Esophagus muscularis mucosa (tissue), 4 donors: ENCODE measurements around the gene OTC. TPM values are rescaled to one million over a fixed set of nuclear protein-coding genes. Genes with fewer than 3 reads are reported as not detected.

Experiments
- DNase-seq: peaks from one replicate; pipeline ENCODE4 v3.0.0-alpha.2; 2017; ENCODE audit errors: extremely low spot score
- H3K27ac ChIP-seq, 4 donors: fragments of 200-600 bp; sonication (generic); replicated peaks in 1 of 4; 1 replicate in 3 of 4; 2 replicates in 1 of 4; pipeline ENCODE4 v1.5.1; 2016 to 2019; ENCODE audit warnings: mild to moderate bottlenecking in 1 of 4
- H3K27me3 ChIP-seq, 4 donors: fragments of 200-600 bp; sonication (generic); one replicate each; pipeline versions ENCODE4 v1.5.1 to v1.6.0; 2016 to 2019
- H3K36me3 ChIP-seq, 4 donors: fragments of 200-600 bp; sonication (generic); one replicate each; pipeline ENCODE4 v1.5.1; 2016 to 2019
- H3K4me1 ChIP-seq, 4 donors: fragments of 200-600 bp; sonication (generic); one replicate each; pipeline ENCODE4 v1.5.1; 2016 to 2019
- H3K4me3 ChIP-seq, 4 donors: fragments of 200-600 bp; sonication (generic); 1 replicate in 2 of 4; 2 replicates in 2 of 4; pipeline ENCODE4 v1.5.1; 2016 to 2019; ENCODE audit warnings: mild to moderate bottlenecking in 4 of 4, moderate library complexity in 1 of 4
- H3K9me3 ChIP-seq, 4 donors: fragments of 200-600 bp; sonication (generic); 1 replicate in 3 of 4; 2 replicates in 1 of 4; pipeline ENCODE4 v1.5.1; 2016 to 2019
- CTCF ChIP-seq, 3 experiments: fragments of 200-600 bp in 2 of 3; fragments of 450-650 bp in 1 of 3; sonication (generic) in 2 of 3; IDR thresholded peaks; one replicate each; pipeline ENCODE4 v1.5.1; 2017 to 2019; ENCODE audit warnings: antibody characterized with exemption in 3 of 3, mild to moderate bottlenecking in 2 of 3, moderate library complexity in 1 of 3
- EP300 ChIP-seq: sonication (generic); formaldehyde crosslinking; IDR thresholded peaks from one replicate; pipeline ENCODE4 v1.6.1; 2017; ENCODE audit warnings: antibody characterized with exemption
- POLR2A ChIP-seq: fragments of 450-650 bp; IDR thresholded peaks from one replicate; pipeline ENCODE4 v1.6.1; 2017; ENCODE audit warnings: antibody characterized with exemption, moderate library complexity, mild to moderate bottlenecking, low read depth
- POLR2AphosphoS5 ChIP-seq, 2 donors: sonication (generic); formaldehyde crosslinking; IDR thresholded peaks; one replicate each; pipeline ENCODE4 v1.6.1; 2017; ENCODE audit warnings: antibody characterized with exemption in 2 of 2
- WGBS: methylation state at CpG from one replicate; pipeline ENCODE4 v1.1.5; 2018; 5-methylcytosine and 5-hydroxymethylcytosine counted together
- intact Hi-C: fragments of 100-400 bp; cut with DNase I; formaldehyde crosslinking; loops from one replicate; pipeline ENCODE4 v1.15.1; 2023
- total RNA-seq, 4 donors: library from RNA; depleted of rRNA; stranded (reverse); fragments of >200 nt; gene quantifications; one replicate each; pipeline versions ENCODE4 v1.1.0 to v1.2.1, GENCODE V29; 2016

OTC gene
- under 1 TPM in 3 of 4 donors, not detected in 1; 0.23 to 0.42 (median 0.33) TPM for total RNA-seq

GRCh38 chrX:38352362-38352761 is at the start of gene OTC:
Gene OTC (plus strand): TSS chrX:38352604. CDS start chrX:38352697, 93 bp downstream.
- DNase-seq, result no peak
- H3K36me3 ChIP-seq, result no peaks in the 10 kb centered on the region
- no peak within 1 kb of the TSS for H3K4me3 ChIP-seq
- no peak within 1 kb of the TSS for H3K27ac ChIP-seq
- no peaks in the 10 kb centered on the region for H3K4me1 ChIP-seq
- TF ChIP-seq POLR2AphosphoS5 (IDR thresholded peaks at IDR 0.05), result no peak
- no peak for TF ChIP-seq POLR2A
- TF ChIP-seq EP300, result no peak
- no peak for TF ChIP-seq CTCF (IDR thresholded peaks at IDR 0.05)
- no peaks in the 10 kb centered on the region for H3K9me3 ChIP-seq
- intact Hi-C loops, result no loop called here
- H3K27me3 ChIP-seq, result peaks cover 0 to 2% (median 0%) of the 10 kb centered on the region in 4 donors
- WGBS, result 66% methylated on average over 4 of the region's 4 CpGs

- no peak overlapping the region for H3K4me3 ChIP-seq
- no peaks in the 10 kb centered on the region for H3K9me3 ChIP-seq
- TF ChIP-seq EP300 (no peak), CTCF (IDR thresholded peaks at IDR 0.05) (peak in 1 of 3 experiments; percentile 20)
- H3K36me3 ChIP-seq, result peaks cover 0 to 20% (median 5%) of the 10 kb centered on the region in 4 donors
- intact Hi-C loops, result no loop called here
- H3K27me3 ChIP-seq, result no peaks in the 10 kb centered on the region
- no peak overlapping the region for H3K27ac ChIP-seq
- H3K4me1 ChIP-seq, result no peaks in the 10 kb centered on the region
- 39% methylated on average over 4 of the region's 4 CpGs for WGBS
- DNase-seq, result no peak
Measured at GRCh38 chrX:38304010-38304409, 48.4 kb upstream of the OTC start.

GRCh38 chrX:38305971-38306370 is 46.4 kb upstream of the OTC start:
- Histone ChIP-seq H3K4me1 (no peaks in the 10 kb centered on the region), H3K9me3 (no peaks in the 10 kb centered on the region), H3K27me3 (no peaks in the 10 kb centered on the region), H3K27ac (peak overlapping the region in 2 of 4 donors; percentile 11 to 55), H3K4me3 (no peak overlapping the region), H3K36me3 (peaks cover 0 to 15% (median 5%) of the 10 kb centered on the region in 4 donors)
- DNase-seq, result no peak
- TF ChIP-seq POLR2AphosphoS5 (IDR thresholded peaks at IDR 0.05) (peak; percentile 24 to 74), EP300 (no peak), CTCF (IDR thresholded peaks at IDR 0.05) (no peak), POLR2A (no peak)
- intact Hi-C loops, result no loop called here
- 76% methylated on average over 3 of the region's 3 CpGs for WGBS

GRCh38 chrX:38311743-38312142 is 40.7 kb upstream of the OTC start:
- no peaks in the 10 kb centered on the region for H3K9me3 ChIP-seq
- no peak for DNase-seq
- intact Hi-C loops, result no loop called here
- H3K36me3 ChIP-seq, result peaks cover 0 to 9% (median 0%) of the 10 kb centered on the region in 4 donors
- 71% methylated on average over 2 of the region's 2 CpGs for WGBS
- TF ChIP-seq POLR2A, result no peak
- TF ChIP-seq POLR2AphosphoS5 (IDR thresholded peaks at IDR 0.05), result no peak
- no peak for TF ChIP-seq EP300
- TF ChIP-seq CTCF (IDR thresholded peaks at IDR 0.05), result no peak
- H3K4me1 ChIP-seq, result no peaks in the 10 kb centered on the region
- no peaks in the 10 kb centered on the region for H3K27me3 ChIP-seq
- no peak overlapping the region for H3K4me3 ChIP-seq
- no peak overlapping the region for H3K27ac ChIP-seq

GRCh38 chrX:38312436-38312835 is 40.0 kb upstream of the OTC start:
- intact Hi-C loops, result no loop called here
- no peak for DNase-seq
- peaks cover 0 to 9% (median under 1%) of the 10 kb centered on the region in 4 donors for H3K36me3 ChIP-seq
- TF ChIP-seq POLR2AphosphoS5 (IDR thresholded peaks at IDR 0.05), result peak in 1 of 2 donors; percentile 7
- no peak for TF ChIP-seq EP300
- no peak overlapping the region for H3K27ac ChIP-seq
- 74% methylated on average over 4 of the region's 4 CpGs for WGBS
- H3K27me3 ChIP-seq, result no peaks in the 10 kb centered on the region
- H3K4me1 ChIP-seq, result no peaks in the 10 kb centered on the region
- H3K9me3 ChIP-seq, result no peaks in the 10 kb centered on the region
- H3K4me3 ChIP-seq, result no peak overlapping the region
